Gastrocnemius medialis (tissue), 4 donors: ENCODE measurements around the gene RUNX1. TPM values are rescaled to one million over a fixed set of nuclear protein-coding genes. Genes with fewer than 3 reads are reported as not detected.
A peak's percentile ranks its signal among the peaks of the same experiment; 100 is the strongest.

Source experiments
- ATAC-seq, 2 donors: fragments of 150-250 bp; one replicate each; pipeline ENCODE4 v1.9.1; 2016
- DNase-seq, 2 donors: peaks; one replicate each; pipeline ENCODE4 v3.0.0-alpha.2; 2019
- H3K27ac ChIP-seq, 4 donors: fragments of 200-600 bp; sonication (generic); 1 replicate in 1 of 4; 2 replicates in 3 of 4; pipeline ENCODE4 v1.5.1; 2016 to 2018; ENCODE audit warnings: mild to moderate bottlenecking in 2 of 4, moderate library complexity in 1 of 4
- H3K27me3 ChIP-seq, 3 donors: fragments of 200-600 bp; sonication (generic) in 2 of 3; 1 replicate in 1 of 3; 2 replicates in 2 of 3; pipeline versions ENCODE4 v1.5.1 to v1.6.0; 2016 to 2019; ENCODE audit warnings: mild to moderate bottlenecking in 1 of 3, moderate library complexity in 1 of 3
- H3K36me3 ChIP-seq, 2 donors: fragments of 200-600 bp; sonication (generic) in 1 of 2; one replicate each; pipeline ENCODE4 v1.5.1; 2017 to 2018
- H3K4me1 ChIP-seq, 2 donors: fragments of 200-600 bp; sonication (generic) in 1 of 2; one replicate each; pipeline ENCODE4 v1.5.1; 2016 to 2017; ENCODE audit warnings: mild to moderate bottlenecking in 2 of 2
- H3K4me3 ChIP-seq, 4 donors: fragments of 200-600 bp; sonication (generic) in 3 of 4; 1 replicate in 1 of 4; 2 replicates in 3 of 4; pipeline ENCODE4 v1.5.1; 2016 to 2019; ENCODE audit warnings: mild to moderate bottlenecking in 2 of 4
- H3K9me3 ChIP-seq, 3 donors: fragments of 200-600 bp; sonication (generic) in 2 of 3; 1 replicate in 1 of 3; 2 replicates in 2 of 3; pipeline ENCODE4 v1.5.1; 2016 to 2019
- CTCF ChIP-seq, 5 experiments: fragments of 450-650 bp in 3 of 5; fragments of 200-600 bp in 2 of 5; sonication (generic) in 2 of 5; IDR thresholded peaks in 4 of 5; conservative IDR thresholded peaks in 1 of 5; 1 replicate in 4 of 5; 2 replicates in 1 of 5; pipeline ENCODE4 v1.5.1; 2016 to 2019; ENCODE audit warnings: antibody characterized with exemption in 5 of 5, mild to moderate bottlenecking in 3 of 5, moderate library complexity in 3 of 5
- POLR2A ChIP-seq, 2 donors: fragments of 450-650 bp; IDR thresholded peaks; one replicate each; pipeline ENCODE4 v1.6.1; 2017; ENCODE audit warnings: antibody characterized with exemption in 2 of 2, mild to moderate bottlenecking in 2 of 2, moderate library complexity in 2 of 2
- in situ Hi-C, 4 donors: fragments of 200-750 bp; cut with MboI; loops; one replicate each; pipeline versions ENCODE4 v1.15.0 to v1.8.0; 2017; ENCODE audit warnings: low sequenced_read_pairs in 4 of 4
- intact Hi-C: fragments of 100-400 bp; cut with DNase I; formaldehyde crosslinking; loops from one replicate; pipeline ENCODE4 v1.15.1; 2023; ENCODE audit warnings: low total_unique reads
- total RNA-seq, 4 donors: library from RNA; depleted of rRNA; stranded (reverse); fragments of >200 nt; gene quantifications; one replicate each; pipeline versions ENCODE4 v1.1.0 to v1.2.3, GENCODE V29; 2016

RUNX1 gene
- total RNA-seq, 4 donors from 2014 or later: 8.0 to 20.9 (median 10.6) TPM

- Histone ChIP-seq H3K4me1 (peaks cover 12 to 26% of the 10 kb centered on the region in 2 donors), H3K27me3 (peaks cover 24 to 51% (median 51%) of the 10 kb centered on the region in 3 donors)
- in situ Hi-C loops: loop anchor here (5.0 to 10.0 kb wide), 7 partner anchors 95 to 1045 kb away; no protein-coding TSS in a partner anchor
Observed at GRCh38 chr21:34889676-34890469, 159.2 kb downstream of the RUNX1 start.

GRCh38 chr21:34889320-34889675, 159.8 kb downstream of the RUNX1 start:
- intact Hi-C loops (loop anchor here (2.0 to 10.0 kb wide), 7 partner anchors 144 to 1433 kb away; partner anchors contain the start of genes MORC3 and RCAN1), in situ Hi-C loops (loop anchor here (5.0 to 10.0 kb wide), 5 partner anchors 94 to 1046 kb away; no protein-coding TSS in a partner anchor)
- Histone ChIP-seq H3K36me3 (no peaks in the 10 kb centered on the region), H3K27me3 (peaks cover 24 to 51% (median 51%) of the 10 kb centered on the region in 3 donors), H3K4me1 (peaks cover 12 to 30% of the 10 kb centered on the region in 2 donors), H3K4me3 (peak overlapping the region; percentile 69 to 95 (median 72)), H3K9me3 (no peaks in the 10 kb centered on the region), H3K27ac (peak overlapping the region; percentile 73 to 91 (median 79))
- DNase-seq (peak in 1 of 2 donors; percentile 44), ATAC-seq (peak; percentile 4 to 16)
- TF ChIP-seq POLR2A (IDR thresholded peaks at IDR 0.05) (no peak), CTCF (IDR thresholded peaks at IDR 0.05 in 4 of 5, conservative IDR thresholded peaks at IDR 0.05 in 1 of 5) (no peak)

More at GRCh38 chr21:34889676-34890469, 159.2 kb downstream of the RUNX1 start:
- TF ChIP-seq POLR2A (IDR thresholded peaks at IDR 0.05) (no peak), CTCF (IDR thresholded peaks at IDR 0.05 in 4 of 5, conservative IDR thresholded peaks at IDR 0.05 in 1 of 5) (peak in 4 of 5 experiments; percentile 93 to 97 (median 95))
- Histone ChIP-seq H3K4me3 (peak overlapping the region; percentile 69 to 95 (median 72)), H3K27ac (peak overlapping the region; percentile 73 to 91 (median 79)), H3K9me3 (no peaks in the 10 kb centered on the region), H3K36me3 (no peaks in the 10 kb centered on the region)
- DNase-seq (peak; percentile 43 to 65), ATAC-seq (peak; percentile 41 to 45)
- intact Hi-C loops: loop anchor here (1.0 to 10.0 kb wide), 10 partner anchors 145 to 1432 kb away; partner anchors contain the start of genes MORC3 and RCAN1

GRCh38 chr21:34888569-34889319, 160.4 kb downstream of the RUNX1 start:
- DNase-seq: peak; percentile 93 to 95
- H3K36me3 ChIP-seq: no peaks in the 10 kb centered on the region
- no peaks in the 10 kb centered on the region for H3K9me3 ChIP-seq
- intact Hi-C loops: loop anchor here (1.0 to 10.0 kb wide), 11 partner anchors 44 to 1434 kb away; partner anchors contain the start of genes MORC3 and RCAN1
- TF ChIP-seq POLR2A (IDR thresholded peaks at IDR 0.05): peak; percentile 94 to 97
- peak in 3 of 5 experiments; percentile 9 to 11 (median 10) for TF ChIP-seq CTCF (IDR thresholded peaks at IDR 0.05 in 4 of 5, conservative IDR thresholded peaks at IDR 0.05 in 1 of 5)
- peaks cover 12 to 30% of the 10 kb centered on the region in 2 donors for H3K4me1 ChIP-seq
- peak overlapping the region; percentile 76 to 91 (median 82) for H3K27ac ChIP-seq
- in situ Hi-C loops: loop anchor here (5.0 to 10.0 kb wide), 5 partner anchors 94 to 1046 kb away; no protein-coding TSS in a partner anchor
- peak overlapping the region; percentile 69 to 95 (median 72) for H3K4me3 ChIP-seq
- peak; percentile 74 to 78 for ATAC-seq
- peaks cover 24 to 51% (median 51%) of the 10 kb centered on the region in 3 donors for H3K27me3 ChIP-seq
